ENCODE results near the gene MYBBP1A. TPM values are rescaled to one million over a fixed set of nuclear protein-coding genes. Genes with fewer than 3 reads are reported as not detected.

The MYBBP1A gene
- total and polyA plus RNA-seq, 2 experiments from 2014 or later = 70.7 to 213 TPM

GRCh38 chr17:4535667-4536258 lies 19.4 kb downstream of the MYBBP1A start:
- no peak overlapping the region; the same call in 1 of the 2 replicates for H3K27ac Mint-ChIP-seq

More at GRCh38 chr17:4535667-4536258, 19.4 kb downstream of the MYBBP1A start:
- H3K9me3 Mint-ChIP-seq = no peaks in the 10 kb centered on the region; the same call in 2 of the 3 replicates
- H3K27me3 ChIP-seq (ENCODE audit: insufficient read depth) = peaks cover 17% of the 10 kb centered on the region
- peaks cover 10% of the 10 kb centered on the region for H3F3A ChIP-seq (replicated peaks; ENCODE audit: low read depth)
- H3K4me3 Mint-ChIP-seq = peak overlapping the region; percentile 65
- ATAC-seq (peak; percentile 18), DNase-seq (ENCODE audit: low spot score) (peak; percentile 32)
- TF ChIP-seq STAT1 (IDR thresholded peaks at IDR 0.05; ENCODE audit: unreplicated experiment) = no peak
- TF ChIP-seq ZNF331 (CRISPR knock-in tag; IDR thresholded peaks at IDR 0.05; ENCODE audit: low read depth) = no peak
- TF ChIP-seq, protein P1, sequence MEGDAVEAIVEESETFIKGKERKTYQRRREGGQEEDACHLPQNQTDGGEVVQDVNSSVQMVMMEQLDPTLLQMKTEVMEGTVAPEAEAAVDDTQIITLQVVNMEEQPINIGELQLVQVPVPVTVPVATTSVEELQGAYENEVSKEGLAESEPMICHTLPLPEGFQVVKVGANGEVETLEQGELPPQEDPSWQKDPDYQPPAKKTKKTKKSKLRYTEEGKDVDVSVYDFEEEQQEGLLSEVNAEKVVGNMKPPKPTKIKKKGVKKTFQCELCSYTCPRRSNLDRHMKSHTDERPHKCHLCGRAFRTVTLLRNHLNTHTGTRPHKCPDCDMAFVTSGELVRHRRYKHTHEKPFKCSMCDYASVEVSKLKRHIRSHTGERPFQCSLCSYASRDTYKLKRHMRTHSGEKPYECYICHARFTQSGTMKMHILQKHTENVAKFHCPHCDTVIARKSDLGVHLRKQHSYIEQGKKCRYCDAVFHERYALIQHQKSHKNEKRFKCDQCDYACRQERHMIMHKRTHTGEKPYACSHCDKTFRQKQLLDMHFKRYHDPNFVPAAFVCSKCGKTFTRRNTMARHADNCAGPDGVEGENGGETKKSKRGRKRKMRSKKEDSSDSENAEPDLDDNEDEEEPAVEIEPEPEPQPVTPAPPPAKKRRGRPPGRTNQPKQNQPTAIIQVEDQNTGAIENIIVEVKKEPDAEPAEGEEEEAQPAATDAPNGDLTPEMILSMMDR (conservative IDR thresholded peaks at IDR 0.05; ENCODE audit: low read depth in 2 of 2) = no peak
- TF ChIP-seq POLR2AphosphoS5 (IDR thresholded peaks at IDR 0.05; ENCODE audit: low read depth) = no peak
- no peak for TF ChIP-seq CREB1 (CRISPR knock-in tag; IDR thresholded peaks at IDR 0.05; ENCODE audit: low read depth)
- no peak for TF ChIP-seq EZH2 (IDR thresholded peaks at IDR 0.05; ENCODE audit: low read depth, unreplicated experiment)
- TF ChIP-seq, protein P2, sequence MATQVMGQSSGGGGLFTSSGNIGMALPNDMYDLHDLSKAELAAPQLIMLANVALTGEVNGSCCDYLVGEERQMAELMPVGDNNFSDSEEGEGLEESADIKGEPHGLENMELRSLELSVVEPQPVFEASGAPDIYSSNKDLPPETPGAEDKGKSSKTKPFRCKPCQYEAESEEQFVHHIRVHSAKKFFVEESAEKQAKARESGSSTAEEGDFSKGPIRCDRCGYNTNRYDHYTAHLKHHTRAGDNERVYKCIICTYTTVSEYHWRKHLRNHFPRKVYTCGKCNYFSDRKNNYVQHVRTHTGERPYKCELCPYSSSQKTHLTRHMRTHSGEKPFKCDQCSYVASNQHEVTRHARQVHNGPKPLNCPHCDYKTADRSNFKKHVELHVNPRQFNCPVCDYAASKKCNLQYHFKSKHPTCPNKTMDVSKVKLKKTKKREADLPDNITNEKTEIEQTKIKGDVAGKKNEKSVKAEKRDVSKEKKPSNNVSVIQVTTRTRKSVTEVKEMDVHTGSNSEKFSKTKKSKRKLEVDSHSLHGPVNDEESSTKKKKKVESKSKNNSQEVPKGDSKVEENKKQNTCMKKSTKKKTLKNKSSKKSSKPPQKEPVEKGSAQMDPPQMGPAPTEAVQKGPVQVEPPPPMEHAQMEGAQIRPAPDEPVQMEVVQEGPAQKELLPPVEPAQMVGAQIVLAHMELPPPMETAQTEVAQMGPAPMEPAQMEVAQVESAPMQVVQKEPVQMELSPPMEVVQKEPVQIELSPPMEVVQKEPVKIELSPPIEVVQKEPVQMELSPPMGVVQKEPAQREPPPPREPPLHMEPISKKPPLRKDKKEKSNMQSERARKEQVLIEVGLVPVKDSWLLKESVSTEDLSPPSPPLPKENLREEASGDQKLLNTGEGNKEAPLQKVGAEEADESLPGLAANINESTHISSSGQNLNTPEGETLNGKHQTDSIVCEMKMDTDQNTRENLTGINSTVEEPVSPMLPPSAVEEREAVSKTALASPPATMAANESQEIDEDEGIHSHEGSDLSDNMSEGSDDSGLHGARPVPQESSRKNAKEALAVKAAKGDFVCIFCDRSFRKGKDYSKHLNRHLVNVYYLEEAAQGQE (IDR thresholded peaks at IDR 0.05; ENCODE audit: unreplicated experiment) = no peak
- TF ChIP-seq ZNF114 (CRISPR knock-in tag; IDR thresholded peaks at IDR 0.05) = no peak
- no peak for TF ChIP-seq NANOG (IDR thresholded peaks at IDR 0.05; ENCODE audit: borderline replicate concordance)
- no peak for TF ChIP-seq ETS1 (IDR thresholded peaks at IDR 0.05)
- TF ChIP-seq EZH2phosphoT487 (IDR thresholded peaks at IDR 0.05; ENCODE audit: unreplicated experiment) = no peak
- TF ChIP-seq ZNF462 (CRISPR knock-in tag; IDR thresholded peaks at IDR 0.05) = no peak
- TF ChIP-seq JUNB (IDR thresholded peaks at IDR 0.05; ENCODE audit: unreplicated experiment) = no peak
- no peak overlapping the region for H3K27ac ChIP-seq (ENCODE audit: low read depth)
- H3K9me2 ChIP-seq (ENCODE audit: insufficient read depth) = no peaks in the 10 kb centered on the region
- no peaks in the 10 kb centered on the region; the same call in 1 of the 2 replicates for H3K36me3 ChIP-seq (ENCODE audit: insufficient read depth)
- peaks cover 7% of the 10 kb centered on the region; the same call in 1 of the 2 replicates for H3K4me1 ChIP-seq (ENCODE audit: insufficient read depth)
- H3K36me3 Mint-ChIP-seq (ENCODE audit: low read depth) = peaks cover 27% of the 10 kb centered on the region
- no peak overlapping the region for H2AFZ ChIP-seq
- H3K79me2 ChIP-seq (replicated peaks; ENCODE audit: insufficient read depth) = no peaks in the 10 kb centered on the region
- H3K4me1 Mint-ChIP-seq = peaks cover 21% of the 10 kb centered on the region
- H3K27me3 Mint-ChIP-seq (ENCODE audit: insufficient read depth, low read depth, poor library complexity) = peaks cover 59% of the 10 kb centered on the region
- H3K4me2 ChIP-seq = peak overlapping the region; percentile 75
- peaks cover 8% of the 10 kb centered on the region for H4K20me1 ChIP-seq (replicated peaks; ENCODE audit: insufficient read depth)
- peak overlapping the region; percentile 50 for H3K4me3 ChIP-seq
